Subcutaneous abdominal adipose tissue (tissue), 5 donors: Measurements from ENCODE around the gene PAK2.

ENCODE experiments used
- H3K27ac ChIP-seq: one replicate; pipeline ENCODE4 v1.7.0; 2013; ENCODE audit warnings: low read depth, mild to moderate bottlenecking, inconsistent platforms, low read length, moderate library complexity
- H3K27me3 ChIP-seq, 5 donors: one replicate each; pipeline ENCODE4 v1.7.0; 2013; ENCODE audit warnings: low read length in 5 of 5, inconsistent platforms in 1 of 5; ENCODE audit not compliant: control insufficient read depth in 5 of 5, insufficient read depth in 4 of 5
- H3K36me3 ChIP-seq, 5 donors: one replicate each; pipeline ENCODE4 v1.7.0; 2013; ENCODE audit warnings: low read length in 5 of 5; ENCODE audit not compliant: control insufficient read depth in 5 of 5, insufficient read depth in 5 of 5
- H3K4me1 ChIP-seq, 5 donors: one replicate each; pipeline ENCODE4 v1.7.0; 2013; ENCODE audit warnings: low read length in 5 of 5, mild to moderate bottlenecking in 3 of 5, moderate library complexity in 1 of 5; ENCODE audit not compliant: control insufficient read depth in 5 of 5, insufficient read depth in 5 of 5
- H3K4me3 ChIP-seq, 5 donors: one replicate each; pipeline ENCODE4 v1.7.0; 2013; ENCODE audit warnings: low read length in 5 of 5, low read depth in 1 of 5
- H3K9ac ChIP-seq, 5 donors: one replicate each; pipeline ENCODE4 v1.7.0; 2013; ENCODE audit warnings: low read length in 5 of 5, mild to moderate bottlenecking in 4 of 5, moderate library complexity in 3 of 5
- H3K9me3 ChIP-seq, 5 donors: one replicate each; pipeline ENCODE4 v1.7.0; 2013; ENCODE audit warnings: low read length in 5 of 5; ENCODE audit not compliant: control insufficient read depth in 5 of 5
- donor health status: healthy.
- donor health status: healthy.
- donor health status: healthy.
- donor health status: healthy.
- donor health status: healthy.

Gene PAK2

GRCh38 chr3:196756732-196757131 lies 17.1 kb downstream of the PAK2 start:
- Histone ChIP-seq H3K9me3 (peaks cover 0 to 7% (median 6%) of the 10 kb centered on the region in 5 donors), H3K27ac (no peak overlapping the region), H3K4me1 (peaks cover 0 to 15% (median 6%) of the 10 kb centered on the region in 5 donors), H3K36me3 (peaks cover 0 to 9% (median 5%) of the 10 kb centered on the region in 5 donors), H3K4me3 (no peak overlapping the region), H3K9ac (no peak overlapping the region), H3K27me3 (no peaks in the 10 kb centered on the region)

GRCh38 chr3:196757876-196758739 lies 18.5 kb downstream of the PAK2 start:
- Histone ChIP-seq H3K9me3 (peaks cover 0 to 7% (median 6%) of the 10 kb centered on the region in 5 donors), H3K27me3 (no peaks in the 10 kb centered on the region), H3K9ac (no peak overlapping the region), H3K36me3 (peaks cover 0 to 9% (median 5%) of the 10 kb centered on the region in 5 donors), H3K27ac (no peak overlapping the region), H3K4me1 (peaks cover 0 to 15% (median 6%) of the 10 kb centered on the region in 5 donors), H3K4me3 (no peak overlapping the region)

GRCh38 chr3:196763179-196763578 lies 23.5 kb downstream of the PAK2 start:
- no peaks in the 10 kb centered on the region for H3K9me3 ChIP-seq
- peaks cover 0 to 2% (median 0%) of the 10 kb centered on the region in 5 donors for H3K36me3 ChIP-seq
- H3K9ac ChIP-seq, result no peak overlapping the region
- no peaks in the 10 kb centered on the region for H3K4me1 ChIP-seq
- H3K27ac ChIP-seq, result no peak overlapping the region
- no peaks in the 10 kb centered on the region for H3K27me3 ChIP-seq
- H3K4me3 ChIP-seq, result no peak overlapping the region

- no peak overlapping the region for H3K27ac ChIP-seq
- no peaks in the 10 kb centered on the region for H3K9me3 ChIP-seq
- no peak overlapping the region for H3K9ac ChIP-seq
- peaks cover 0 to under 1% (median 0%) of the 10 kb centered on the region in 5 donors for H3K36me3 ChIP-seq
- H3K4me3 ChIP-seq, result no peak overlapping the region
- H3K27me3 ChIP-seq, result no peaks in the 10 kb centered on the region
- no peaks in the 10 kb centered on the region for H3K4me1 ChIP-seq
These were observed 25.8 kb downstream of the PAK2 start for GRCh38 chr3:196765454-196765853.

GRCh38 chr3:196771067-196771466 lies 31.4 kb downstream of the PAK2 start:
- Histone ChIP-seq H3K27ac (no peak overlapping the region), H3K9me3 (no peaks in the 10 kb centered on the region), H3K36me3 (peaks cover 0 to 3% (median 0%) of the 10 kb centered on the region in 5 donors), H3K27me3 (no peaks in the 10 kb centered on the region), H3K4me3 (no peak overlapping the region), H3K4me1 (peaks cover 0 to 15% (median 8%) of the 10 kb centered on the region in 5 donors), H3K9ac (no peak overlapping the region)

- no peak overlapping the region for H3K27ac ChIP-seq
- H3K4me3 ChIP-seq, result no peak overlapping the region
- H3K36me3 ChIP-seq, result peaks cover 0 to 3% (median 0%) of the 10 kb centered on the region in 5 donors
- H3K27me3 ChIP-seq, result no peaks in the 10 kb centered on the region
- no peaks in the 10 kb centered on the region for H3K9me3 ChIP-seq
- H3K9ac ChIP-seq, result no peak overlapping the region
- peaks cover 0 to 15% (median 8%) of the 10 kb centered on the region in 5 donors for H3K4me1 ChIP-seq
These were observed 32.4 kb downstream of the PAK2 start for GRCh38 chr3:196772102-196772501.

GRCh38 chr3:196772897-196773296 lies 33.2 kb downstream of the PAK2 start:
- Histone ChIP-seq H3K4me3 (no peak overlapping the region), H3K27me3 (no peaks in the 10 kb centered on the region), H3K9ac (no peak overlapping the region), H3K36me3 (peaks cover 0 to 3% (median 0%) of the 10 kb centered on the region in 5 donors), H3K9me3 (no peaks in the 10 kb centered on the region), H3K27ac (no peak overlapping the region), H3K4me1 (peaks cover 0 to 15% (median 8%) of the 10 kb centered on the region in 5 donors)

GRCh38 chr3:196774191-196774820 lies 34.6 kb downstream of the PAK2 start:
- Histone ChIP-seq H3K9ac (no peak overlapping the region), H3K9me3 (no peaks in the 10 kb centered on the region), H3K27me3 (no peaks in the 10 kb centered on the region), H3K36me3 (peaks cover 0 to 9% (median 0%) of the 10 kb centered on the region in 5 donors), H3K4me1 (peaks cover 0 to 16% (median 8%) of the 10 kb centered on the region in 5 donors), H3K27ac (peak overlapping the region; percentile 6), H3K4me3 (no peak overlapping the region)

- no peaks in the 10 kb centered on the region for H3K27me3 ChIP-seq
- H3K36me3 ChIP-seq, result peaks cover 0 to 10% (median 2%) of the 10 kb centered on the region in 5 donors
- no peak overlapping the region for H3K4me3 ChIP-seq
- peak overlapping the region; percentile 6 for H3K27ac ChIP-seq
- H3K4me1 ChIP-seq, result peaks cover 0 to 16% (median 8%) of the 10 kb centered on the region in 5 donors
- H3K9ac ChIP-seq, result no peak overlapping the region
- no peaks in the 10 kb centered on the region for H3K9me3 ChIP-seq
These were observed 35.3 kb downstream of the PAK2 start for GRCh38 chr3:196774848-196775422.

- no peak overlapping the region for H3K9ac ChIP-seq
- H3K27me3 ChIP-seq, result no peaks in the 10 kb centered on the region
- H3K4me3 ChIP-seq, result no peak overlapping the region
- H3K4me1 ChIP-seq, result peaks cover 0 to 16% (median 8%) of the 10 kb centered on the region in 5 donors
- H3K36me3 ChIP-seq, result peaks cover 0 to 14% (median 4%) of the 10 kb centered on the region in 5 donors
- H3K27ac ChIP-seq, result no peak overlapping the region
- H3K9me3 ChIP-seq, result no peaks in the 10 kb centered on the region
These were observed 36.3 kb downstream of the PAK2 start for GRCh38 chr3:196775938-196776337.
